ENCODE measurements around the gene STIP1. TPM values are rescaled to one million over a fixed set of nuclear protein-coding genes. Genes with fewer than 3 reads are reported as not detected.

The STIP1 gene
- total RNA-seq, 1 experiment from 2014 or later, result 336 TPM

DNA sequence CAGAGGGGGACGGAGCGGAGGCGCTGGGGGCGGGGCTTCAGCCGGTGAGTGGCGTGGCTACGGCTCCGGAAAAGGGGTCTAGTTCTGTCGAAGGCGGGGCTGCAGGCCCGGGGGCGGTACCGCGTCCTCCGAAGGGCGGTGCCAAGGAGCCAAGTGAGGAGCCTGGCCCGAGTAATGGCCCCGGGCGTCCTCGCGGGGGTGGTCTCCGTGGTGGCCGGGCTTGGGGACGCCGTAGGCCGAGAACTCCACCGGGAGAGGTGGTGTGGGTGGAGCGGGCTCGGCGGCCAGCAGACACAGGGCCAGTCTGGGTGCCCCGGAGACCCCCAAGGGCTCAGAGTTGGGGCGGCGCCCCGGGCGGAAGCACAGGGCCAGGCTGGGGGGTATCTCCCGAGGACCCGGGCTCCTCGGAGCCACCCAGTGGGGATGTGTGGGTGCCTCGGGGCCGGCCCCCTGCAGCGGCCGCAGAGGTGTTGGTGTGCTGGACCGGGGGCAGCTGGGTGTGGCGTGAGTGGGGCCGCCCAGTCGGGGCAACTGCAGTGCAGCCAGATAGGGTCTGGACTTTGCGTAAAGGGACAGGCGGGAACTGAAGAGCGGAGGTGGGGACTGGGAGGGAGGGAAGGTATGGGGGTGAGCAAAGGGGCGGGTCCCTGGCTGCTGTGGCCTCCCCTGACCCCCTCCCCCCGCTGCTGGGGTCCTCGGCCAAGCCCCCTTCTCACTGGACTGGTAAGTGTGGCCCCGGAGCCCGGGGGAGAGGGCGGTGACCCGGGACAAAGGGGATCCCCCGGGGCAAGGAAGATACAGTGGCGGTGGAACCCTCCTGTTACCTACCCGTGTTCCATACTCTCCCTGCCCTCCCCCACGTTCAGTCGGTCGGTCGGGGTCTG lies 55.8 kb downstream of the STIP1 start:
- Histone ChIP-seq H3K9ac (ENCODE audit: low read length) (peak overlapping the region; percentile 99), H3K36me3 (ENCODE audit: control insufficient read depth in 1 of 2, insufficient read depth in 2 of 2, low read length in 2 of 2) (peaks cover 0 to 20% of the 10 kb centered on the region in 2 experiments; a peak in 1 of 4 replicates), H3K9me3 (ENCODE audit: control insufficient read depth in 1 of 2, insufficient read depth in 1 of 2, low read depth in 1 of 2, low read length in 2 of 2) (no peaks in the 10 kb centered on the region), H3K27me3 (ENCODE audit: insufficient read depth, low read length) (no peaks in the 10 kb centered on the region), H3K4me3 (replicated peaks in 1 of 2; ENCODE audit: low read depth in 1 of 2, low read length in 2 of 2) (peak overlapping the region; percentile 70 to 91), H2AFZ (ENCODE audit: low read depth, low read length, poor library complexity, severe bottlenecking) (no peak overlapping the region), H3K4me1 (ENCODE audit: control insufficient read depth in 1 of 2, insufficient read depth in 2 of 2, low read length in 2 of 2) (peaks cover 32 to 60% of the 10 kb centered on the region in 2 experiments), H3K4me2 (ENCODE audit: low read length) (peak overlapping the region; percentile 84), H4K20me1 (ENCODE audit: insufficient read depth) (no peaks in the 10 kb centered on the region), H3K27ac (ENCODE audit: low read depth, low read length) (peak overlapping the region; percentile 88), H3K9me2 (ENCODE audit: insufficient read depth) (no peaks in the 10 kb centered on the region), H3K79me2 (ENCODE audit: insufficient read depth, low read length) (peaks cover 48% of the 10 kb centered on the region)
- TSS peak; percentile 66 for BruUV-seq (replicated peaks)
- DNase-seq (ENCODE audit: low read depth, low spot score) (no peak), ATAC-seq (peak; percentile 28)
- ChIA-PET POLR2A (interaction anchor here (0.7 to 2.0 kb wide), 12 partner anchors 8 to 114 kb away, joined by 4 to 11 read pairs (median 6); partner anchors contain the start of genes NUDT22, PRDX5, TRMT112 and TRPT1), RAD21 (ENCODE audit: low non-redundant PET in 1 of 2, low total read pairs in 2 of 2, uncharacterized antibody in 2 of 2, unreplicated experiment in 2 of 2) (interaction anchor here in 1 of 2 experiments (0.6 kb wide), 1 partner anchor 1758 kb away, joined by 5 read pairs; no protein-coding TSS in a partner anchor), CTCF (interaction anchor here (0.8 to 2.2 kb wide), 10 partner anchors 8 to 115 kb away, joined by 3 to 10 read pairs (median 4); partner anchors contain the start of genes PRDX5 and TRMT112)
- TF ChIP-seq ZFX (IDR thresholded peaks at IDR 0.05) (peak; percentile 27; the same call in 1 of the 2 replicates), POLR2AphosphoS5 (IDR thresholded peaks at IDR 0.05; ENCODE audit: low read depth, low read length) (peak; percentile 84), JUND (IDR thresholded peaks at IDR 0.05) (no peak), CEBPB (IDR thresholded peaks at IDR 0.05; ENCODE audit: low read depth) (no peak), CBX3 (IDR thresholded peaks at IDR 0.05; ENCODE audit: low read depth) (no peak), POLR2A (IDR thresholded peaks at IDR 0.05; ENCODE audit: borderline replicate concordance, extremely low read depth, insufficient read depth, insufficient read length) (peak; percentile 79), EZH2 (IDR thresholded peaks at IDR 0.05) (no peak), TCF7L2 (IDR thresholded peaks at IDR 0.05; ENCODE audit: borderline replicate concordance, extremely low read depth, insufficient read depth, insufficient read length) (no peak), SRF (IDR thresholded peaks at IDR 0.05; ENCODE audit: low read depth) (no peak), ELF1 (IDR thresholded peaks at IDR 0.05; ENCODE audit: borderline replicate concordance, low read depth) (no peak), SIN3A (IDR thresholded peaks at IDR 0.05; ENCODE audit: low read depth) (no peak), ZNF274 (IDR thresholded peaks at IDR 0.05; ENCODE audit: low read depth, low read length) (no peak), SP1 (IDR thresholded peaks at IDR 0.05; ENCODE audit: low read depth) (no peak), FOSL1 (IDR thresholded peaks at IDR 0.05; ENCODE audit: low read depth) (no peak), YY1 (IDR thresholded peaks at IDR 0.05; ENCODE audit: extremely low read depth, insufficient replicate concordance, low read depth, low read length) (peak; percentile 68)
- TF ChIP-seq, protein P1, sequence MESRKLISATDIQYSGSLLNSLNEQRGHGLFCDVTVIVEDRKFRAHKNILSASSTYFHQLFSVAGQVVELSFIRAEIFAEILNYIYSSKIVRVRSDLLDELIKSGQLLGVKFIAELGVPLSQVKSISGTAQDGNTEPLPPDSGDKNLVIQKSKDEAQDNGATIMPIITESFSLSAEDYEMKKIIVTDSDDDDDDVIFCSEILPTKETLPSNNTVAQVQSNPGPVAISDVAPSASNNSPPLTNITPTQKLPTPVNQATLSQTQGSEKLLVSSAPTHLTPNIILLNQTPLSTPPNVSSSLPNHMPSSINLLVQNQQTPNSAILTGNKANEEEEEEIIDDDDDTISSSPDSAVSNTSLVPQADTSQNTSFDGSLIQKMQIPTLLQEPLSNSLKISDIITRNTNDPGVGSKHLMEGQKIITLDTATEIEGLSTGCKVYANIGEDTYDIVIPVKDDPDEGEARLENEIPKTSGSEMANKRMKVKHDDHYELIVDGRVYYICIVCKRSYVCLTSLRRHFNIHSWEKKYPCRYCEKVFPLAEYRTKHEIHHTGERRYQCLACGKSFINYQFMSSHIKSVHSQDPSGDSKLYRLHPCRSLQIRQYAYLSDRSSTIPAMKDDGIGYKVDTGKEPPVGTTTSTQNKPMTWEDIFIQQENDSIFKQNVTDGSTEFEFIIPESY (IDR thresholded peaks at IDR 0.05; ENCODE audit: extremely low read depth, insufficient replicate concordance, low read length), result no peak
- TF ChIP-seq, protein P2, sequence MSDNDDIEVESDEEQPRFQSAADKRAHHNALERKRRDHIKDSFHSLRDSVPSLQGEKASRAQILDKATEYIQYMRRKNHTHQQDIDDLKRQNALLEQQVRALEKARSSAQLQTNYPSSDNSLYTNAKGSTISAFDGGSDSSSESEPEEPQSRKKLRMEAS (IDR thresholded peaks at IDR 0.05), result no peak
- TF ChIP-seq, protein P3, sequence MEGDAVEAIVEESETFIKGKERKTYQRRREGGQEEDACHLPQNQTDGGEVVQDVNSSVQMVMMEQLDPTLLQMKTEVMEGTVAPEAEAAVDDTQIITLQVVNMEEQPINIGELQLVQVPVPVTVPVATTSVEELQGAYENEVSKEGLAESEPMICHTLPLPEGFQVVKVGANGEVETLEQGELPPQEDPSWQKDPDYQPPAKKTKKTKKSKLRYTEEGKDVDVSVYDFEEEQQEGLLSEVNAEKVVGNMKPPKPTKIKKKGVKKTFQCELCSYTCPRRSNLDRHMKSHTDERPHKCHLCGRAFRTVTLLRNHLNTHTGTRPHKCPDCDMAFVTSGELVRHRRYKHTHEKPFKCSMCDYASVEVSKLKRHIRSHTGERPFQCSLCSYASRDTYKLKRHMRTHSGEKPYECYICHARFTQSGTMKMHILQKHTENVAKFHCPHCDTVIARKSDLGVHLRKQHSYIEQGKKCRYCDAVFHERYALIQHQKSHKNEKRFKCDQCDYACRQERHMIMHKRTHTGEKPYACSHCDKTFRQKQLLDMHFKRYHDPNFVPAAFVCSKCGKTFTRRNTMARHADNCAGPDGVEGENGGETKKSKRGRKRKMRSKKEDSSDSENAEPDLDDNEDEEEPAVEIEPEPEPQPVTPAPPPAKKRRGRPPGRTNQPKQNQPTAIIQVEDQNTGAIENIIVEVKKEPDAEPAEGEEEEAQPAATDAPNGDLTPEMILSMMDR (IDR thresholded peaks at IDR 0.05 in 2 of 3, conservative IDR thresholded peaks at IDR 0.05 in 1 of 3; ENCODE audit: borderline replicate concordance in 1 of 3, insufficient read depth in 1 of 3, low read depth in 2 of 3, low read length in 2 of 3), result no peak
- intact Hi-C loops (cut with micrococcal nuclease), result loop anchor here (1.0 to 2.0 kb wide), 2 partner anchors 43 to 63 kb away; partner anchors contain the start of genes BAD and ESRRA

Data from HCT116 (cell line).